ENCODE data around the gene CSNK2B.

CSNK2B gene

GRCh38 chr6:31639043-31639442, 26.8 kb upstream of the CSNK2B start:
- DNase-seq = no peak

- no peak for DNase-seq
These were observed 26.4 kb upstream of the CSNK2B start for GRCh38 chr6:31639449-31639861.

GRCh38 chr6:31640612-31641011, 25.3 kb upstream of the CSNK2B start:
- no peak for DNase-seq

GRCh38 chr6:31641370-31641769, 24.5 kb upstream of the CSNK2B start:
- DNase-seq = no peak

GRCh38 chr6:31642798-31643570, 22.9 kb upstream of the CSNK2B start:
- no peak for DNase-seq

- no peak for DNase-seq
These were observed 21.9 kb upstream of the CSNK2B start for GRCh38 chr6:31643818-31644454.

GRCh38 chr6:31645325-31645724, 20.6 kb upstream of the CSNK2B start:
- no peak for DNase-seq

GRCh38 chr6:31651602-31652191, 14.2 kb upstream of the CSNK2B start:
- DNase-seq = no peak

- no peak for DNase-seq
These were observed 12.8 kb upstream of the CSNK2B start for GRCh38 chr6:31652925-31653724.

- no peak for DNase-seq
These were observed 11.1 kb upstream of the CSNK2B start for GRCh38 chr6:31654574-31655348.

- DNase-seq = no peak
These were observed 10.3 kb upstream of the CSNK2B start, which contains the start of gene APOM for GRCh38 chr6:31655349-31656237. Gene APOM, plus strand, starts transcription at chr6:31655894. Its CDS starts 73 bp downstream, at chr6:31655967.

- DNase-seq = no peak
These were observed 8.3 kb upstream of the CSNK2B start for GRCh38 chr6:31657406-31658157.

- DNase-seq = no peak
These were observed 7.7 kb upstream of the CSNK2B start for GRCh38 chr6:31658158-31658688.

- no peak for DNase-seq
These were observed 6.8 kb upstream of the CSNK2B start for GRCh38 chr6:31658983-31659648.

- no peak for DNase-seq
These were observed 6.1 kb upstream of the CSNK2B start for GRCh38 chr6:31659649-31660380.

GRCh38 chr6:31660381-31661261, 5.3 kb upstream of the CSNK2B start, which contains the start of gene C6orf47:
Gene C6orf47, minus strand, starts transcription at chr6:31660778. Its CDS starts 831 bp downstream, at chr6:31659947.
- peak; percentile 79 for DNase-seq

GRCh38 chr6:31661262-31662123, 4.4 kb upstream of the CSNK2B start:
- no peak for DNase-seq
